Right cardiac atrium (tissue), 5 donors: ENCODE data around the gene RCN2. TPM values are rescaled to one million over a fixed set of nuclear protein-coding genes. Genes with fewer than 3 reads are reported as not detected.

Source experiments
- ATAC-seq, 2 donors: fragments of 200-7000 bp; cut with Tn5 transposase; one replicate each; pipeline versions ENCODE4 v1.8.0 to v1.9.1; 2020; ENCODE audit warnings: moderate library complexity in 2 of 2, mild to moderate bottlenecking in 1 of 2
- DNase-seq, 3 donors: peaks; one replicate each; pipeline ENCODE4 v3.0.0-alpha.2; 2020
- H3K27ac ChIP-seq: one replicate; pipeline ENCODE4 v1.5.1; 2013; ENCODE audit warnings: mild to moderate bottlenecking, low read length, control low read depth, moderate library complexity
- H3K27me3 ChIP-seq: one replicate; pipeline ENCODE4 v1.6.1; 2013; ENCODE audit not compliant: control insufficient read depth, insufficient read depth
- H3K4me1 ChIP-seq: one replicate; pipeline ENCODE4 v1.6.1; 2013; ENCODE audit warnings: low read length; ENCODE audit not compliant: control insufficient read depth, insufficient read depth
- H3K4me3 ChIP-seq: one replicate; pipeline ENCODE4 v1.5.1; 2013; ENCODE audit warnings: low read length, control low read depth
- H3K9me3 ChIP-seq: one replicate; pipeline ENCODE4 v1.6.1; 2013; ENCODE audit warnings: low read length; ENCODE audit not compliant: control insufficient read depth
- WGBS: extraction: QIAGEN DNeasy Blood & Tissue Kit; methylation state at CpG from one replicate; pipeline ENCODE4 v1.1.7; 2013; 5-methylcytosine and 5-hydroxymethylcytosine counted together
- intact Hi-C, 4 donors: fragments of 100-400 bp; cut with DNase I; formaldehyde crosslinking; loops; one replicate each; pipeline versions ENCODE4 v1.11.0 to v1.14.0; 2022 to 2023
- polyA plus RNA-seq: library from polyadenylated mRNA; stranded (reverse); fragments of 200-250 nt; gene quantifications from one replicate; pipeline ENCODE4 v1.2.3, GENCODE V29; 2013
- total RNA-seq, 4 donors: library from RNA; stranded (reverse); fragmentation: NEBNext Ultra II Directional; extraction: Animal tissue kit (Norgen Biotek cat#: 25700); gene quantifications; one replicate each; pipeline ENCODE4 v1.2.1, GENCODE V29; 2021
- donor health status: healthy with polysubstance abuse.
- donor health status: DM: no; HTN: yes; CAD: no.
- donor health status: DM: no; HTN: no; CAD: no.
- donor health status: DM: no; HTN: yes; CAD: no; lungs with severe emphysema.
- donor health status: DM: yes; HTN: yes; CAD: no.

Gene RCN2
- total and polyA plus RNA-seq, 5 donors, result 25.1 to 36.0 (median 30.1) TPM

GRCh38 chr15:76935620-76936019 is 4.1 kb downstream of the RCN2 start:
- ATAC-seq, result no peak
- H3K27ac ChIP-seq, result no peak overlapping the region
- no peaks in the 10 kb centered on the region for H3K27me3 ChIP-seq
- no peaks in the 10 kb centered on the region for H3K9me3 ChIP-seq
- intact Hi-C loops, result no loop called here
- H3K4me3 ChIP-seq, result no peak overlapping the region
- WGBS, result 93% methylated on average over 2 of the region's 2 CpGs
- DNase-seq, result no peak
- H3K4me1 ChIP-seq, result no peaks in the 10 kb centered on the region

DNA sequence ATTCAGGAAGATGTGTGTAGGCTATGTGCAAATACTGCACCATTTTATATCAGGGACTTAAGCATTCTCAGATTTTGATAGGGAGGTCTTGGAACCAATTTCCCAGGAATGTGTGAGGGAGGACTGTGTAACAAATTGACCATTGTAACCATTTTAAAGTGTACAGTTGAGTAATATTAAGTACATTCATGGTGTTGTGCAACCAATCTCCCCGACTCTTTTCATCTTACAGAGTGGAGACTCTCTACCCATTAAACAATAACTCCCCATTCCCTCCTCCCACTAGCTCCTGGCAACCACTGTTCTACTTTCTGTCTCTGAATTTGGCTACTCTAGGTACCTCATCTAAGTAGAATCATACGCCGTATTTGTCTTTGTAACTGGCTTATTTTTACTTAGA is 5.1 kb downstream of the RCN2 start:
- DNase-seq (no peak), ATAC-seq (no peak)
- no peaks in the 10 kb centered on the region for H3K4me1 ChIP-seq
- intact Hi-C loops, result no loop called here
- no peaks in the 10 kb centered on the region for H3K27me3 ChIP-seq
- WGBS, result 91% methylated on average over 3 of the region's 3 CpGs
- no peaks in the 10 kb centered on the region for H3K9me3 ChIP-seq
- H3K27ac ChIP-seq, result no peak overlapping the region
- H3K4me3 ChIP-seq, result no peak overlapping the region

DNA sequence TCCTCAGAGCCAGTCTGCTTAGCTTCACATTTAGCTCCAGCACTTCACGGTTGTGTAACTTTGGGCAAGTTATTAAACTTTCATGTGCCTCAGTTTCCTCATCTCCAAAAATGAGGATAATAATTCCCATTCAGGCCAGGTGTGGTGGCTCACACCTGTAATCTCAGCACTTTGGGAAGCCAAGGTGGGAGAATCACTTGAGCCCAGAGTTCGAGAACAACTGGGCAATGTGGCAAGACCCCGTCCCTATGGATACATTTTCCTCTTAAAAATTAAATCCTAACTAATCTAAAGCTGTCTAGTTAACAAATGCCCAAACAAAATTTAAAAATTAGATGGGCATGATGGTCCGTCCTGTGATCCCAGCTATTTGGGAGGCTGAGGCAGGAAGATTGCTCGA is 7.2 kb downstream of the RCN2 start:
- no peak overlapping the region for H3K27ac ChIP-seq
- H3K4me3 ChIP-seq, result no peak overlapping the region
- no peaks in the 10 kb centered on the region for H3K9me3 ChIP-seq
- ATAC-seq, result no peak
- no peak for DNase-seq
- no peaks in the 10 kb centered on the region for H3K4me1 ChIP-seq
- 96% methylated on average over 5 of the region's 5 CpGs for WGBS
- H3K27me3 ChIP-seq, result no peaks in the 10 kb centered on the region
- intact Hi-C loops, result no loop called here

DNA sequence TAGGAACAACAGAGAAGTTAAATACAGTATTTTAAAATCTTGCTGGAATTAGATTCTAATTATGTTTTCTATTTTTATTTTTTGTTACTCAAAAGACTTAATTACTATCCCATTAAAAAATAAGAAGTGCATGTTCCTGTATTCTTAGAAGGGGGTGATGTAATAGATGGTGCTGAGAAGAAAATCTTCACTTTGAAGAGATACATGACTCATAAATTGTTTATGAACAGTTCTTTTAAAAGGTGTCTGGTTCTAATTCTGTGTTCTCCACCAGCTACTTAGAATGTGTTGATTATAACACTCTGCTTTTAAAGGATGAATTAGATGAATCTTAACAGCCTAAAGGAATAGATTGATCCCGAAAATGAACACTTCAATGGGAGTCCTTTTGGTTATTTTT is 8.2 kb downstream of the RCN2 start:
- 0% methylated on average over 1 of the region's 1 CpG for WGBS
- H3K9me3 ChIP-seq, result no peaks in the 10 kb centered on the region
- H3K27me3 ChIP-seq, result no peaks in the 10 kb centered on the region
- no peaks in the 10 kb centered on the region for H3K4me1 ChIP-seq
- ATAC-seq (no peak), DNase-seq (no peak)
- H3K4me3 ChIP-seq, result no peak overlapping the region
- intact Hi-C loops, result no loop called here
- H3K27ac ChIP-seq, result no peak overlapping the region

GRCh38 chr15:76941636-76942035 is 10.1 kb downstream of the RCN2 start:
- Histone ChIP-seq H3K27ac (no peak overlapping the region), H3K4me3 (no peak overlapping the region), H3K4me1 (no peaks in the 10 kb centered on the region), H3K27me3 (no peaks in the 10 kb centered on the region), H3K9me3 (no peaks in the 10 kb centered on the region)
- DNase-seq (no peak), ATAC-seq (no peak)
- 80% methylated on average over 2 of the region's 2 CpGs for WGBS
- intact Hi-C loops, result no loop called here

GRCh38 chr15:76942331-76942730 is 10.8 kb downstream of the RCN2 start:
- ATAC-seq (no peak), DNase-seq (no peak)
- Histone ChIP-seq H3K4me1 (no peaks in the 10 kb centered on the region), H3K9me3 (no peaks in the 10 kb centered on the region), H3K27ac (no peak overlapping the region), H3K27me3 (no peaks in the 10 kb centered on the region), H3K4me3 (no peak overlapping the region)
- 83% methylated on average over 2 of the region's 2 CpGs for WGBS
- intact Hi-C loops, result no loop called here

- Histone ChIP-seq H3K27me3 (no peaks in the 10 kb centered on the region), H3K4me3 (no peak overlapping the region), H3K4me1 (no peaks in the 10 kb centered on the region), H3K27ac (no peak overlapping the region), H3K9me3 (no peaks in the 10 kb centered on the region)
- no peak for DNase-seq
- ATAC-seq, result no peak
- intact Hi-C loops, result no loop called here
- WGBS, result 87% methylated on average over 2 of the region's 2 CpGs
These were observed 14.0 kb downstream of the RCN2 start for GRCh38 chr15:76945494-76946093.

DNA sequence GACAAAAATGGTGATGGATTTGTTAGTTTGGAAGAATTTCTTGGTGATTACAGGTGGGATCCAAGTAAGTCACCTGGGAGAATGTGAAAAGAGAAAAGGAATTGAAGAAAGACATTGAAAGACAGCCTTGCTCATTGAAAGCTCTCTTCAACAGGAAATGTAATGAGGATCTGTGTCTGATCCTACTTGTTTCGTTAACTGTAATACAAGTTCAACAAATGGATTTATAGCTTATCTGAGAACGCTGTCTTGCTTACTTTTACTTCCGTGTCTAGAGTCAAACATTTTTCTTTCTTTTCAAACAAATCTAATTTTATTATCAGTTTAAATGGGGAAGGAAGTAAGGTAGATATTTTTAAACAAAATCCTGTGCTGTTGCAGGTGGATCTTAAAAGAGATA is 15.9 kb downstream of the RCN2 start:
- no peaks in the 10 kb centered on the region for H3K4me1 ChIP-seq
- H3K27me3 ChIP-seq, result no peaks in the 10 kb centered on the region
- WGBS, result 86% methylated on average over 3 of the region's 3 CpGs
- H3K4me3 ChIP-seq, result no peak overlapping the region
- ATAC-seq (no peak), DNase-seq (no peak)
- H3K9me3 ChIP-seq, result no peaks in the 10 kb centered on the region
- intact Hi-C loops, result no loop called here
- H3K27ac ChIP-seq, result no peak overlapping the region

DNA sequence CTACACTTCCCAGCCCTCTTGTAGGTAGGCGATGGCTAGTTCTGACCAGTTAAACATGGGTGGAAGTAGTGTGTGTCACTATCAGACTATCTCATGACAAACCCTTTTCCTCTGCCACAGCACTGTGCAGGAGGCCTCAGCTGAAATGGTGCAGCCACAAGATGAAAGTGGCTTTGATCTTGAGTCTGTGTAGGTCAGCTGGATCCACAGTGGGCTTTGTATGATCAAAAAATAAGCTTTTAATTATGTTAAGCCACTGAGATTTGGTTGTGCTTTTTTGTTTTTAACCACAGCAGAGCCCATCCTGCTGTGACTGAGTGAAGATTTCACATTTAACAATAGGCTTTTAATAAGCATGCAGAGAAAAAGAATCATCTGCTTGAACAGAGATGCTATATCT is 19.7 kb downstream of the RCN2 start:
- intact Hi-C loops, result no loop called here
- Histone ChIP-seq H3K27ac (no peak overlapping the region), H3K9me3 (no peaks in the 10 kb centered on the region), H3K4me1 (no peaks in the 10 kb centered on the region), H3K27me3 (no peaks in the 10 kb centered on the region), H3K4me3 (no peak overlapping the region)
- WGBS, result 88% methylated on average over 1 of the region's 1 CpG
- ATAC-seq, result no peak
- DNase-seq, result no peak

- WGBS, result 58% methylated on average over 3 of the region's 3 CpGs
- no peaks in the 10 kb centered on the region for H3K27me3 ChIP-seq
- H3K27ac ChIP-seq, result no peak overlapping the region
- H3K9me3 ChIP-seq, result no peaks in the 10 kb centered on the region
- DNase-seq (no peak), ATAC-seq (no peak)
- no peak overlapping the region for H3K4me3 ChIP-seq
- H3K4me1 ChIP-seq, result no peaks in the 10 kb centered on the region
- intact Hi-C loops, result no loop called here
These were observed 22.4 kb downstream of the RCN2 start for GRCh38 chr15:76953913-76954312.

DNA sequence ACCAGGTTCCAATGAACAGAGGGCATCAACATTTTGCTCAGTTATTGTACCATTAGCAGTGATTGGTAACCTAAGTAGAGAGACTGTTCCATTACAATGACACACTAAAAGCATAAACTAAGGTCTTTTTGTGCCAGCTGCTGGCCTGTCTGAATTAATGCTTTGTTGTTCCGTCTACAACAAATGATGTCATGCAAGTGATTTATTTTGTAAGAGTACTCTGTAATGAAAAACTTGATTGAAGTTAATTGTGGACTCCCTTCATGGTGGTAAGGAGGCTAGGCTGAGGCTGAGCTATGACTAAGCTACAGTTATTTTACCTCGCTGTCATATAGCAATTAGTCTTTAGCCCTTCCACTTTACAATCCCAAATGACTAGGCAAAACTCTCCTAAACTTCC is 23.2 kb downstream of the RCN2 start:
- Histone ChIP-seq H3K4me1 (no peaks in the 10 kb centered on the region), H3K27me3 (no peaks in the 10 kb centered on the region), H3K4me3 (no peak overlapping the region), H3K27ac (no peak overlapping the region), H3K9me3 (no peaks in the 10 kb centered on the region)
- intact Hi-C loops, result no loop called here
- DNase-seq, result no peak
- 75% methylated on average over 2 of the region's 2 CpGs for WGBS
- ATAC-seq, result no peak
